DND-41 (cell line): ENCODE measurements around the gene DKK1.

ENCODE experiments used
- ATAC-seq: fragments of 200-7000 bp; cut with Tn5 transposase; 3 replicates; pipeline ENCODE4 v1.9.1; 2021; ENCODE audit warnings: low read depth; ENCODE audit not compliant: insufficient read depth
- DNase-seq: peaks from one replicate; pipeline ENCODE4 v3.0.0-alpha.2; 2020
- H2AFZ ChIP-seq: 2 replicates; pipeline ENCODE4 v1.6.0; 2012; ENCODE audit warnings: low read depth, low read length
- H3K27ac ChIP-seq: 2 replicates; pipeline ENCODE4 v1.5.1; 2012; ENCODE audit warnings: low read length, inconsistent platforms
- H3K27me3 ChIP-seq: fragments of 200-600 bp; sonication (generic); 2 replicates; pipeline ENCODE4 v1.6.0; 2012; ENCODE audit warnings: low read length, mild to moderate bottlenecking, inconsistent platforms; ENCODE audit not compliant: insufficient read depth, poor library complexity
- H3K36me3 ChIP-seq: 2 replicates; pipeline ENCODE4 v1.5.1; 2012; ENCODE audit warnings: low read length, inconsistent platforms; ENCODE audit not compliant: insufficient read depth
- H3K4me1 ChIP-seq: 2 replicates; pipeline ENCODE4 v1.5.1; 2012; ENCODE audit warnings: mild to moderate bottlenecking, low read length; ENCODE audit not compliant: insufficient read depth
- H3K4me2 ChIP-seq: 2 replicates; pipeline ENCODE4 v1.6.0; 2012; ENCODE audit warnings: mild to moderate bottlenecking, moderate library complexity, low read length, inconsistent platforms; ENCODE audit not compliant: insufficient read depth
- H3K4me3 ChIP-seq, 2 experiments: fragments of 200-600 bp in 1 of 2; shearing (Covaris generic) in 1 of 2; 2 replicates each; pipeline ENCODE4 v1.5.1; 2012 to 2016; ENCODE audit warnings: inconsistent platforms in 2 of 2, low read length in 2 of 2, mild to moderate bottlenecking in 2 of 2, low read depth in 1 of 2, moderate library complexity in 1 of 2
- H3K79me2 ChIP-seq: 2 replicates; pipeline ENCODE4 v1.6.0; 2012; ENCODE audit warnings: low read length, inconsistent platforms; ENCODE audit not compliant: insufficient read depth
- H3K9ac ChIP-seq: 2 replicates; pipeline ENCODE4 v1.6.0; 2012; ENCODE audit warnings: low read depth, mild to moderate bottlenecking, inconsistent platforms, low read length, moderate library complexity
- H3K9me3 ChIP-seq: 2 replicates; pipeline ENCODE4 v1.5.1; 2012; ENCODE audit warnings: low read length, moderate library complexity, mild to moderate bottlenecking, inconsistent platforms; ENCODE audit not compliant: insufficient read depth, severe bottlenecking
- H4K20me1 ChIP-seq: 2 replicates; pipeline ENCODE4 v1.6.0; 2012; ENCODE audit warnings: low read length; ENCODE audit not compliant: insufficient read depth
- CTCF ChIP-seq: IDR thresholded peaks from 2 replicates; pipeline ENCODE4 v1.5.1; 2012; ENCODE audit warnings: borderline replicate concordance, low read length, moderate library complexity, mild to moderate bottlenecking; ENCODE audit not compliant: poor library complexity, severe bottlenecking; ENCODE audit errors: extremely low read depth
- EZH2 ChIP-seq: IDR thresholded peaks from 3 replicates; pipeline ENCODE4 v1.6.1; 2012; ENCODE audit warnings: borderline replicate concordance, low read depth, mild to moderate bottlenecking, moderate library complexity, low read length, inconsistent platforms; ENCODE audit not compliant: severe bottlenecking

DKK1 gene

GRCh38 chr10:52346394-52347326, 32.6 kb downstream of the DKK1 start:
- DNase-seq (no peak), ATAC-seq (no peak)
- H3K36me3 ChIP-seq: no peaks in the 10 kb centered on the region
- H3K79me2 ChIP-seq: no peaks in the 10 kb centered on the region
- H3K4me2 ChIP-seq: no peak overlapping the region
- H3K9me3 ChIP-seq: peaks cover 3% of the 10 kb centered on the region
- H3K4me1 ChIP-seq: no peaks in the 10 kb centered on the region
- no peak overlapping the region for H3K27ac ChIP-seq
- no peaks in the 10 kb centered on the region for H3K27me3 ChIP-seq
- H3K4me3 ChIP-seq: no peak overlapping the region
- no peak overlapping the region for H2AFZ ChIP-seq
- TF ChIP-seq EZH2 (no peak), CTCF (no peak)
- H3K9ac ChIP-seq: no peak overlapping the region
- H4K20me1 ChIP-seq: no peaks in the 10 kb centered on the region

GRCh38 chr10:52347327-52347667, 33.2 kb downstream of the DKK1 start:
- ATAC-seq (no peak), DNase-seq (no peak)
- H4K20me1 ChIP-seq: no peaks in the 10 kb centered on the region
- H3K36me3 ChIP-seq: no peaks in the 10 kb centered on the region
- H3K27ac ChIP-seq: no peak overlapping the region
- no peak overlapping the region for H2AFZ ChIP-seq
- no peaks in the 10 kb centered on the region for H3K4me1 ChIP-seq
- H3K27me3 ChIP-seq: no peaks in the 10 kb centered on the region
- H3K4me2 ChIP-seq: no peak overlapping the region
- no peak overlapping the region for H3K4me3 ChIP-seq
- no peak overlapping the region for H3K9ac ChIP-seq
- no peaks in the 10 kb centered on the region for H3K79me2 ChIP-seq
- TF ChIP-seq CTCF (no peak), EZH2 (no peak)
- H3K9me3 ChIP-seq: peaks cover 3% of the 10 kb centered on the region

DNA sequence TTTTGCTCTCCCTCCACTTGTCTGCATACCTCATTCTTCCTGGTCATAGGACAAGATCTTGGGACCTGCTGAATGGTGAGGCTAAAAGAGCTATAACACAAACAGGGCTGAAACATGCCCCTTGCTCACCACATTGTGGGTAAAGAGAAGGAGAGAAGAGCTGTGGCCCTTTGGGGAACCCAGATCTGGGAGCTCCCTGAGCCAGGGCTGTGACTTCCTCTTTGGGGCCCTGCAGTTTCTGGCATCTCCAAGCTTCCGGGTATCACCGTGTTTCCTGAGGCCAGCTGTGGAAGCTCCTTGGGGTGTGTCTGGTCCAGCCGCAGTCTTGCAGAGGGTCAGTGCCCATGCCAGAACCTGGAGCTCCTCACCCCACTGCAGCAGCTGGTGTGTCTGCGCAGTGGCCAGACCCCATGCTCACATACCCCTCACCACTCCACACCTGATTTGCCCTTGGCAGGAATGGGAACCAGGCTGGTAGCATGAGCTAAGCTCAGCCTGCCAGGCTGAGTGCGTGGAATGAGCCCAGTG, 34.0 kb downstream of the DKK1 start:
- Histone ChIP-seq H3K9ac (no peak overlapping the region), H3K4me2 (no peak overlapping the region), H4K20me1 (no peaks in the 10 kb centered on the region), H3K36me3 (no peaks in the 10 kb centered on the region), H2AFZ (no peak overlapping the region), H3K4me3 (no peak overlapping the region), H3K27ac (no peak overlapping the region), H3K4me1 (no peaks in the 10 kb centered on the region), H3K27me3 (no peaks in the 10 kb centered on the region), H3K79me2 (no peaks in the 10 kb centered on the region), H3K9me3 (peaks cover 3% of the 10 kb centered on the region)
- DNase-seq (no peak), ATAC-seq (no peak)
- TF ChIP-seq CTCF: no peak
- TF ChIP-seq EZH2: no peak
